WERI-Rb-1 (cell line): ENCODE data around the gene PRR7.

Experiments used
- DNase-seq: peaks from one replicate; pipeline ENCODE4 v3.0.0-alpha.2; 2020
- H3K27ac ChIP-seq: fragments of 250-450 bp; sonication (Bioruptor Pico); 2 replicates; pipeline ENCODE4 v1.5.1; 2020; ENCODE audit warnings: mild to moderate bottlenecking, moderate library complexity
- H3K27me3 ChIP-seq: fragments of 250-450 bp; sonication (Bioruptor Pico); 2 replicates; pipeline ENCODE4 v1.5.1; 2021; ENCODE audit warnings: mild to moderate bottlenecking, low read depth, moderate library complexity; ENCODE audit not compliant: insufficient read depth, severe bottlenecking
- H3K36me3 ChIP-seq: fragments of 250-450 bp; sonication (Bioruptor Pico); 2 replicates; pipeline ENCODE4 v1.5.1; 2020; ENCODE audit warnings: mild to moderate bottlenecking, moderate library complexity
- H3K4me3 ChIP-seq: 2 replicates; pipeline ENCODE4 v1.5.1; 2011; ENCODE audit warnings: low read depth, mild to moderate bottlenecking, control low read depth, low read length
- H3K9me3 ChIP-seq: fragments of 250-450 bp; sonication (Bioruptor Pico); 2 replicates; pipeline ENCODE4 v1.5.1; 2021; ENCODE audit warnings: mild to moderate bottlenecking, moderate library complexity; ENCODE audit not compliant: severe bottlenecking
- TF ChIP-seq, protein P1 (sequence below): IDR thresholded peaks from 2 replicates; pipeline ENCODE4 v1.5.1; 2011; ENCODE audit warnings: low read depth, mild to moderate bottlenecking, control low read depth, inconsistent platforms, low read length

PRR7 gene

DNA sequence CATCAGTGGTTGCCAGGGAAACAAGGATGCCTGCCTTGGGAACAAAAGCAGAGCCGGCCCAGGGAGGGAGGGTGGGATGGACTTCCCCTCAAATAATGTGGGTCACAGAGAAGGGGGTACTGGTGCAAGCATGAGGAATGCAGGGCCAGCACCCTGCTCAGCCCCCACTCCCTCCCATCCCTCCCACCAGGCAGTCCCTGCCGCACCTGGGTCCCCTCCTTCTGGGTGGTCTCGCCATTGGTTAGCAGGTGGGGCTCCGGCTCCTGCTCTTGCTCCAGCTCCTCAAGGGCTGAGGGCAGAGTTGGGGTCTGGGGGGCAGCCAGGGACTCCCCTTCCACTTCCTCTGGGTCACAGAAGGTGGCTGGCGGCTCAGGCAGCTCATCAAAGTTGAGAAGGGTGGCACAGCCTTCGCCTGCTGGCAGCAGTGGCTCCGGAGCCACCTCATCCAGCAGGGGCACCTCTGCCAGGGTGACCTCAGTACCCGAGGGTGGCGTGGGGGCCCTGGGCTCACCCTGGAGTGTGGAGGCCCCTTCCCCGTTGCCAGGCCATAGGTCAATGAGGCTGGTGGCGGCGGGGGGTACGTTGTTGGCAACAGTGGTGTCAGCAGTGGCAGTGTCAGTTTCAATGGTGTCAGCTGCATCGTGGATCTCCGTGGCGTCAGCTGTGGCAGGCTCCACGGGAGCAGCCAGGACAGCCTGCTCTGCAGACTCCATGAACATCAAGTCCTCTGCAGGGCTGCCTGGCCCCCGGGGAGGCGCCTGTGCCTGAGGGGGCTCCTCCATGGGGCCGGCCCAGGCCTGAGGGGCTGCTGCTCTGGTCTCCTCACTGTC, 11.5 kb downstream of the PRR7 start:
- TF ChIP-seq, protein P1, sequence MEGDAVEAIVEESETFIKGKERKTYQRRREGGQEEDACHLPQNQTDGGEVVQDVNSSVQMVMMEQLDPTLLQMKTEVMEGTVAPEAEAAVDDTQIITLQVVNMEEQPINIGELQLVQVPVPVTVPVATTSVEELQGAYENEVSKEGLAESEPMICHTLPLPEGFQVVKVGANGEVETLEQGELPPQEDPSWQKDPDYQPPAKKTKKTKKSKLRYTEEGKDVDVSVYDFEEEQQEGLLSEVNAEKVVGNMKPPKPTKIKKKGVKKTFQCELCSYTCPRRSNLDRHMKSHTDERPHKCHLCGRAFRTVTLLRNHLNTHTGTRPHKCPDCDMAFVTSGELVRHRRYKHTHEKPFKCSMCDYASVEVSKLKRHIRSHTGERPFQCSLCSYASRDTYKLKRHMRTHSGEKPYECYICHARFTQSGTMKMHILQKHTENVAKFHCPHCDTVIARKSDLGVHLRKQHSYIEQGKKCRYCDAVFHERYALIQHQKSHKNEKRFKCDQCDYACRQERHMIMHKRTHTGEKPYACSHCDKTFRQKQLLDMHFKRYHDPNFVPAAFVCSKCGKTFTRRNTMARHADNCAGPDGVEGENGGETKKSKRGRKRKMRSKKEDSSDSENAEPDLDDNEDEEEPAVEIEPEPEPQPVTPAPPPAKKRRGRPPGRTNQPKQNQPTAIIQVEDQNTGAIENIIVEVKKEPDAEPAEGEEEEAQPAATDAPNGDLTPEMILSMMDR = no peak
- no peak for DNase-seq
- no peaks in the 10 kb centered on the region for H3K27me3 ChIP-seq
- H3K9me3 ChIP-seq = no peaks in the 10 kb centered on the region
- peaks cover 21% of the 10 kb centered on the region for H3K36me3 ChIP-seq
- no peak overlapping the region for H3K27ac ChIP-seq
- no peak overlapping the region for H3K4me3 ChIP-seq

DNA sequence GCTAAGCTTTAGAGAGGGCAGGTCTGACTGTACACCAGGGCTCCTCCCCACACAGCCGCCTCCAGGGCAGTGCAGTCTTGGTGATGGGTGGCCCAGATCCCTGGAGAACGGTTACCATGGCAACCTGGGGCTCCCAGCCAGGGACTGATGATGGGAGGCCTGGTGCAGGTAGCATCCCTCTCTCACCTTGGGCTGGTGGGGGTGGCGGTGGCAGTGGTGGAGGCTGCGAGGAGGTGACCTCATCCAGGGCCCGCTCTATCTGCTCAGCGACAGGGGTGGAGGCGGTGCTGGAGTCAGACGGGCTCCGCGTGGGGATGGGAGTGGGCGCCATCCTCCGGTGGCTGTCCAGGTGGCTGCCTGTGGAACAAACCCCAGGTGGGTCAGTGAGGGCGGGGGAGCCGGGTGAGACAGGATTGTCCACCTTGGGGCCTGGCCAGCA, 12.3 kb downstream of the PRR7 start:
- no peak for DNase-seq
- Histone ChIP-seq H3K4me3 (no peak overlapping the region), H3K9me3 (no peaks in the 10 kb centered on the region), H3K27ac (no peak overlapping the region), H3K36me3 (peaks cover 29% of the 10 kb centered on the region), H3K27me3 (no peaks in the 10 kb centered on the region)
- TF ChIP-seq, protein P1 = no peak

DNA sequence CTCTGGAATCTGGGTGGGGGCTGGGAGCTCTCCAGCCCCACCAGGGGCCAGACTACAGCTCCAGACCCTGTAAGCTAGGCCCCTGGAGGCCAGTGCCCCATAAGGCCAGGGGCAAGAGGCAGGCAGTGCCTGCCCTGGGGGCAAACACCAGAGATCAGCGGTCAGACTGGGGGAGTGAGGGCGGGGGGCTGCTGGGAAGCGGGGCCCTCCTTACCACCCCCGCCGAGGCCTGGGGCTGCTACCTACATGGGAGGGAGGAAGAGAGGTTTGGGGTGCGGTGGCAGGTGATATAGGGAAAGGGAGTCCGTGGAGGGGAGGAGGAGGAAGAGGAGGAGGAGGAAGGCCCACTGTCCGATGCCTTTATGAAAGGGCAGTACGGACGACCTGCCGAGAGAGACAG, 12.7 kb downstream of the PRR7 start:
- no peak for DNase-seq
- peaks cover 32% of the 10 kb centered on the region for H3K36me3 ChIP-seq
- no peak overlapping the region for H3K4me3 ChIP-seq
- H3K9me3 ChIP-seq = no peaks in the 10 kb centered on the region
- TF ChIP-seq, protein P1 = no peak
- H3K27ac ChIP-seq = no peak overlapping the region
- no peaks in the 10 kb centered on the region for H3K27me3 ChIP-seq

- Histone ChIP-seq H3K9me3 (no peaks in the 10 kb centered on the region), H3K4me3 (no peak overlapping the region), H3K27me3 (no peaks in the 10 kb centered on the region), H3K36me3 (peaks cover 37% of the 10 kb centered on the region), H3K27ac (no peak overlapping the region)
- TF ChIP-seq, protein P1 = no peak
- DNase-seq = no peak
These were observed 13.4 kb downstream of the PRR7 start for GRCh38 chr5:177459819-177460628.

GRCh38 chr5:177462021-177462670, 15.5 kb downstream of the PRR7 start:
- H3K27me3 ChIP-seq = no peaks in the 10 kb centered on the region
- no peak overlapping the region for H3K27ac ChIP-seq
- DNase-seq = no peak
- peaks cover 54% of the 10 kb centered on the region for H3K36me3 ChIP-seq
- no peak overlapping the region for H3K4me3 ChIP-seq
- H3K9me3 ChIP-seq = no peaks in the 10 kb centered on the region
- TF ChIP-seq, protein P1 = no peak
